Activated CD4-positive, alpha-beta T cell treated with anti-CD3 and anti-CD28 coated beads, Interleukin-2, amount 10 ng/mL, durations not matched to agents 24 days and 14 days (primary cell): Measurements from ENCODE around the gene ADORA1. TPM values are rescaled to one million over a fixed set of nuclear protein-coding genes. Genes with fewer than 3 reads are reported as not detected.

ENCODE experiments used
- DNase-seq: peaks from one replicate; pipeline ENCODE4 v3.0.0; 2022
- H3K27ac Mint-ChIP-seq: one replicate; pipeline ENCODE4 v1.8.0; 2022; ENCODE audit warnings: mild to moderate bottlenecking, mixed read lengths
- H3K27me3 Mint-ChIP-seq: one replicate; pipeline ENCODE4 v1.8.0; 2022; ENCODE audit warnings: mixed read lengths
- H3K36me3 Mint-ChIP-seq: one replicate; pipeline ENCODE4 v1.8.0; 2022; ENCODE audit warnings: low read depth, mild to moderate bottlenecking, mixed read lengths
- H3K4me1 Mint-ChIP-seq: one replicate; pipeline ENCODE4 v1.8.0; 2021; ENCODE audit warnings: mixed read lengths
- H3K4me3 Mint-ChIP-seq: one replicate; pipeline ENCODE4 v1.8.0; 2022; ENCODE audit warnings: mild to moderate bottlenecking, moderate library complexity, mixed read lengths
- H3K9me3 Mint-ChIP-seq: one replicate; pipeline ENCODE4 v1.8.0; 2021; ENCODE audit warnings: mixed read lengths
- intact Hi-C: fragments of 100-400 bp; cut with micrococcal nuclease; formaldehyde crosslinking; loops from one replicate; pipeline ENCODE4 v1.15.1; 2023
- total RNA-seq: library from RNA; stranded (reverse); gene quantifications from 2 replicates; pipeline ENCODE4 v1.2.3, GENCODE V29; 2022

Gene ADORA1
- total RNA-seq, 1 donor from 2014 or later = not detected

- H3K9me3 Mint-ChIP-seq = no peaks in the 10 kb centered on the region
- no peaks in the 10 kb centered on the region for H3K4me1 Mint-ChIP-seq
- intact Hi-C loops = no loop called here
- H3K27me3 Mint-ChIP-seq = peaks cover 23% of the 10 kb centered on the region
- H3K4me3 Mint-ChIP-seq = no peak overlapping the region
- H3K27ac Mint-ChIP-seq = no peak overlapping the region
- H3K36me3 Mint-ChIP-seq = no peaks in the 10 kb centered on the region
- no peak for DNase-seq
Observed at GRCh38 chr1:203189951-203190352, 62.4 kb downstream of the ADORA1 start.

- Mint-ChIP-seq H3K36me3 (no peaks in the 10 kb centered on the region), H3K4me3 (no peak overlapping the region)
Observed at GRCh38 chr1:203190949-203191348, 63.4 kb downstream of the ADORA1 start.

DNA sequence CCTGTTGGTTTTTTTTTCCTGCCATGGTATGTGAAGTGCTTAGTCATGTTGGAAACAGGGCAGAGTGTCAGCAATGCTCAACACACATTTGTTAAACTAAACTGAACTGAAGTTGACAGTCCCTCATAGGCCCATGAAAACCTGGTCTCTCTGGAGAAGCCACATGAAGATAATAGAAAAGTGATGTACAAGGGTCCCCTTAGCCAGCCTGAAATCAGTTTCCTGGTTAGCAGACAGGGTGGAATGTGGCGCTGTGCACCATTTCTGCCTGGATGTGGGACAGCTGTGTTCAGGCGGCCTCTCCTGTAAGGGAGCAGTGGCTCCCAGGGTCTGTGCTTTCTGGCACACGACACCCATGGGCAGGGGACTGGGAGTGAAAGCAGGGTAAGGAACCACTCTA is 68.8 kb downstream of the ADORA1 start:
- intact Hi-C loops = no loop called here

More at GRCh38 chr1:203190949-203191348, 63.4 kb downstream of the ADORA1 start:
- Mint-ChIP-seq H3K9me3 (no peaks in the 10 kb centered on the region), H3K4me1 (no peaks in the 10 kb centered on the region), H3K27ac (no peak overlapping the region), H3K27me3 (peaks cover 28% of the 10 kb centered on the region)
- intact Hi-C loops = no loop called here
- no peak for DNase-seq

DNA sequence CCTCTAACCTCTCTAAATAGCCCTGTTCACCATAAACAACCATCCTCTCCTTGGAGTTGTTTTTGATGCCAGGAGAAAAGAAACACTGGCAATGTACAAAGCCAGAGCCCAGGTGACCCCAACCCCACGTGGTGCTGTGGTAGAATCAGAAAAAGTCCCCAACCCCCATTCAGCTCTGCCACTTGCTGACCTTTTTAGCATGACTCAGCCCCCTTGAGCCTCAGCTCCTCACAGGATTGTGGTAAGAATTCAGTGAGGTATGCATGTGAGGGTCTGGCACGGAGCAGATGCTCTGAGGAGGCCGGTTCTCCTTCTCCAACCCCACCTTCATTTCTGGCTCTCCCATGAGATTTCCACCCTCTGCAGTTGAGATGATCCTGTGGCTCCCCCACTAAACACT is 70.1 kb downstream of the ADORA1 start:
- H3K4me1 Mint-ChIP-seq = no peaks in the 10 kb centered on the region
- H3K27ac Mint-ChIP-seq = no peak overlapping the region
- H3K9me3 Mint-ChIP-seq = no peaks in the 10 kb centered on the region
- H3K27me3 Mint-ChIP-seq = peaks cover 18% of the 10 kb centered on the region
- H3K4me3 Mint-ChIP-seq = no peak overlapping the region
- DNase-seq = no peak
- intact Hi-C loops = no loop called here
- H3K36me3 Mint-ChIP-seq = no peaks in the 10 kb centered on the region

More for the DNA sequence above, 68.8 kb downstream of the ADORA1 start:
- H3K27me3 Mint-ChIP-seq = peaks cover 18% of the 10 kb centered on the region
- no peak overlapping the region for H3K4me3 Mint-ChIP-seq
- no peak overlapping the region for H3K27ac Mint-ChIP-seq
- no peaks in the 10 kb centered on the region for H3K9me3 Mint-ChIP-seq
- no peaks in the 10 kb centered on the region for H3K4me1 Mint-ChIP-seq
- DNase-seq = no peak
- H3K36me3 Mint-ChIP-seq = no peaks in the 10 kb centered on the region

DNA sequence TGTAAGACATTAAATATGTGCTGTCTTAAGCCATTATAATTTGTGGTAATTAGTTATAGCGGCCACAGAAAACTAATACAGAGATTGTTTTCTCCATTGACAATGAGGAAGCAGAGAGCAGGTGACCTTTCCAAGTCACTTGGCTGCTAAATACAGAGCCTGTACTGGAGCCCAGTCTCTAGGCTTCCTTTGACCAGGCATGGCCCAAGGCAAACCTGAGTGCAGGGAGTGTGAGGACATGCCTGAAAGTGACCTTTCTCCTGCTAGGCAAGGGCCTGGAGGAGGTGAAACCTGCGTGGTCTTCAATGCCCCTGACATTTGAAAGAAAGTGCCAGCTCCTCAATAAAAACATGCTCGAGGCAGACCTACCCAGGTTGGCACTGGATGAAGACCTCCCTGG is 71.5 kb downstream of the ADORA1 start:
- Mint-ChIP-seq H3K4me3 (no peak overlapping the region), H3K9me3 (no peaks in the 10 kb centered on the region), H3K36me3 (no peaks in the 10 kb centered on the region), H3K27me3 (peaks cover 24% of the 10 kb centered on the region), H3K27ac (no peak overlapping the region), H3K4me1 (no peaks in the 10 kb centered on the region)
- intact Hi-C loops = no loop called here
- no peak for DNase-seq

DNA sequence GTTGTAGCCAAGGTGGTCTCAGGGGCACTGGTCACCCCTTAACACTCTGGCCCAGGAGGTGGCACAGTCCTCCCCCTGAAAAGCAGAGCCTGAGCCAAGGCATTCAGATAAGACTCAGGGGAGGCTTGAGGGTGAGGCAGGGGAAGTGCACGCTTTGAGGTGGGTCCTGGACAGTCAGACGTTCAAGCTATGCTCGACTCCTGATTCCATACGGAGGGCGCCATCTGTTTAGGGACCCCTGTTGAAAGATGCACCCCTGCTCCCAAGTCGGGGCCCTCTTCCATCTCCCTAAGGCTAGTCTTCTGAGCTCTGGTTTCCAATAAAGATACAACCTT is 71.9 kb downstream of the ADORA1 start:
- H3K9me3 Mint-ChIP-seq = no peaks in the 10 kb centered on the region
- H3K27me3 Mint-ChIP-seq = peaks cover 24% of the 10 kb centered on the region
- no peak for DNase-seq
- intact Hi-C loops = no loop called here
- no peaks in the 10 kb centered on the region for H3K36me3 Mint-ChIP-seq
- no peaks in the 10 kb centered on the region for H3K4me1 Mint-ChIP-seq
- H3K27ac Mint-ChIP-seq = no peak overlapping the region
- H3K4me3 Mint-ChIP-seq = no peak overlapping the region

DNA sequence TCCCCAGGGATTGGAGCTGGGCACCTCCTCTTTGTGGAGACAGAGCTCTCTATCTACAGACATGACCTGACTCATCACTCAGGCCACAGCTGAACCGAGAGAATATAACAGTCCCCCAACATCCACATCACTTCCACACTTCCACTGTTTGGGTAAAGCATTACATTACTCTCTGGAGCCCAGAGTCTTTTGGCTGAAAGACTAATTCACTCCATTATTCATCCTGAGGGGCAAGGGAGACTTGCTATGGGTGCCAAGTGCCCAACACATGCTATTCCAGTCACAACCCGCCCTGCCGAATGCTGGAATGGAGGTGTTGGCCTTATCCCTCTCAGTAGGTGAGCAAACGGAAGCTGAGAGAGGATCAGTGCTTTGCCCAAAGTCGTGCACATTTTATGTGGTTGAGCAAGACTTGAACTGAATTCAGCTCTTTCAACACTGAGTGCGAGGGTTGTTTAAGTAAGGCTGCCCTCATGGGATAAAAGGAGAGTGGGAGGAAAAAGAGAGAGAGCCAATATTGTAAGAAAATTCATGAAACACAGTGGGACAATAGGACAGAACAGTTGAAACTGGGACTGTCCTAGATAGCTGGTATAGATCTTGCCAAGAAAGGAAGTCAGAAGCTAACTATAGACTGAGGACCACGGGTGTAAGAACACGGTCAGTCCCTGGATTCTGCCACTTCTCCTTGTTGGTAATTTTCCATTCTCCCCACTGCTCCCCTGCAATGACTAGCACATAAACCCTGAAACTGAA is 72.5 kb downstream of the ADORA1 start:
- no peak for DNase-seq
- Mint-ChIP-seq H3K27ac (no peak overlapping the region), H3K4me3 (no peak overlapping the region), H3K27me3 (peaks cover 24% of the 10 kb centered on the region), H3K36me3 (no peaks in the 10 kb centered on the region), H3K4me1 (no peaks in the 10 kb centered on the region), H3K9me3 (no peaks in the 10 kb centered on the region)
- intact Hi-C loops = no loop called here

- Mint-ChIP-seq H3K27me3 (peaks cover 19% of the 10 kb centered on the region), H3K27ac (no peak overlapping the region), H3K4me1 (no peaks in the 10 kb centered on the region), H3K36me3 (no peaks in the 10 kb centered on the region), H3K4me3 (no peak overlapping the region), H3K9me3 (no peaks in the 10 kb centered on the region)
- intact Hi-C loops = no loop called here
- DNase-seq = no peak
Observed at GRCh38 chr1:203200916-203201315, 73.4 kb downstream of the ADORA1 start.

GRCh38 chr1:203201516-203202205 is 74.1 kb downstream of the ADORA1 start:
- Mint-ChIP-seq H3K27ac (no peak overlapping the region), H3K36me3 (no peaks in the 10 kb centered on the region), H3K27me3 (peaks cover 19% of the 10 kb centered on the region), H3K9me3 (no peaks in the 10 kb centered on the region), H3K4me3 (no peak overlapping the region), H3K4me1 (no peaks in the 10 kb centered on the region)
- no peak for DNase-seq
- intact Hi-C loops = no loop called here

DNA sequence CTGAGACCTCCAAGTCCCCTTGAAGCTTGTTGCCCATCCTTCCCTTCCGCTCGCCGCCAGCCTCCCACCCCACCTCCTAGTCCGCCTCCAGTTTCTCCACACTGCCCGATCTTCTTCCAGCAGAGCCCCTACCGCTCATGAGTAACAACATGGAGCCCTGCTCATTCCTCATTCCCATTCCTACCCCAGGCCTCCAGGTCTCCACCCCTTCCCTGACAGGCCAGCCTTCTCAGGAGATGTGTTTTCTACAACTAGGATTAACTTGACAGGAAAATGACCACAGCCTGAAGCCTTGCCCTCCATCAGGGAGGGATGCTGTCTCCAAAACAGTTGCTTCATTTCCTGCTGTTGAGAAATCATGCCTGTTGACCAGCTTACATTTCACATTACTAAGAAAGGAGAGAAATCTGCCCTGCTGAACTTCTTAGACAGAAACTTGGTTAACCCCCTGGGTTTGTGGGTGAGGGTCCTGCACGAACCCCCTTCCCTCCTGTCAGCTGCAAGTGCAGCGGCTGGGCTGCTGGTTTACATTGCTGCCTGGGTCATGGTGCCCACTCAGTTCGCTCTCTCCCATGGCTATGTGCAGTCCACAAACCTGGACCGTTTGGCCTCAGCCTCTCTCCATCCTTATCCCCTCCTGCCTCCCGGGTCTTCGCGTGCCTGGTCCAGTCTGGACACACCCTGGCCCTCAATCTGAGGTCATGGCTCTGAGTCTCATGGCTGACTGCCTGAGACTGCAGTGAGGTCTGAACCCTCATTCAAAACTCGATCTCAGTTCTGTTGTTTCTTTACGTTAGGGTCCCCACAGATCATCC is 75.1 kb downstream of the ADORA1 start:
- Mint-ChIP-seq H3K4me3 (no peak overlapping the region), H3K27me3 (peaks cover 19% of the 10 kb centered on the region), H3K4me1 (no peaks in the 10 kb centered on the region), H3K36me3 (no peaks in the 10 kb centered on the region), H3K9me3 (no peaks in the 10 kb centered on the region), H3K27ac (no peak overlapping the region)
- intact Hi-C loops = no loop called here
- no peak for DNase-seq

GRCh38 chr1:203204756-203205155 is 77.2 kb downstream of the ADORA1 start:
- no peaks in the 10 kb centered on the region for H3K36me3 Mint-ChIP-seq
- no peak for DNase-seq
- no peak overlapping the region for H3K4me3 Mint-ChIP-seq
- H3K4me1 Mint-ChIP-seq = no peaks in the 10 kb centered on the region
- H3K27ac Mint-ChIP-seq = no peak overlapping the region
- intact Hi-C loops = no loop called here
- H3K9me3 Mint-ChIP-seq = no peaks in the 10 kb centered on the region
- H3K27me3 Mint-ChIP-seq = peaks cover 25% of the 10 kb centered on the region

DNA sequence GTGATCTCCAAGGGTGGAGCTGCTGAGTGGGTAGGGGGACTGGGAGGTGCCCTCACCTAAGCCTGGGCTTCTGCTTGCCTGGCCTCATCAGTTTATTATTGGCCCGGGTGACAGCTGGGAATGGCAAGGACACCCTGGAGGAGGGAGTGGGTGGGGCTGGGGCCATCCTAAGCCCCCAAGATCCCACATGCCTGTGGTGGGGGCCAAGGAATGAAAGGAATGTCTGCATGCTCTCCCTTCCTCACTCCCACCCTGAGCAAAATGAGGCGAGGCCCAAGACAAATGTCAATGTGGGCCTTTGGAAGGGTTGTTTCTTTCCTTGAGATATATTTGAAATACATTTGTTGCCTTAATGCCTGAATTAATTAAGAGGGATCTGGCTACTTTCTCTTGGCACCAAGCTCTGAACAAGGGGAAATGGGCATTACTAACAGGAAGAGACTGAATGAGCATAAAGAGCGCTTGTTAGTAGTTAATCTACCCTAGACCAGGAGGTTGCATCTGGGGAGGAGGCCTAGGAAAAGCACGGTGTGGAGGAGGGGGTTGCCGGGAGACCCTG is 78.7 kb downstream of the ADORA1 start:
- intact Hi-C loops = no loop called here
- Mint-ChIP-seq H3K9me3 (no peaks in the 10 kb centered on the region), H3K4me1 (no peaks in the 10 kb centered on the region), H3K27me3 (peaks cover 22% of the 10 kb centered on the region), H3K4me3 (no peak overlapping the region), H3K36me3 (no peaks in the 10 kb centered on the region), H3K27ac (no peak overlapping the region)
- DNase-seq = no peak

- Mint-ChIP-seq H3K4me1 (no peaks in the 10 kb centered on the region), H3K36me3 (no peaks in the 10 kb centered on the region), H3K27ac (no peak overlapping the region), H3K27me3 (peaks cover 20% of the 10 kb centered on the region), H3K9me3 (no peaks in the 10 kb centered on the region), H3K4me3 (no peak overlapping the region)
- intact Hi-C loops = no loop called here
- DNase-seq = no peak
Observed at GRCh38 chr1:203207751-203208150, 80.2 kb downstream of the ADORA1 start.

- no peak for DNase-seq
Observed at GRCh38 chr1:203208181-203208580, 80.7 kb downstream of the ADORA1 start.

More at GRCh38 chr1:203208181-203208580, 80.7 kb downstream of the ADORA1 start:
- Mint-ChIP-seq H3K9me3 (no peaks in the 10 kb centered on the region), H3K27ac (no peak overlapping the region), H3K27me3 (peaks cover 19% of the 10 kb centered on the region), H3K4me1 (no peaks in the 10 kb centered on the region), H3K36me3 (no peaks in the 10 kb centered on the region), H3K4me3 (no peak overlapping the region)
- intact Hi-C loops = no loop called here
